Gastrocnemius medialis (tissue), 4 donors: ENCODE data around the gene TRIM31.

Source experiments
- CTCF ChIP-seq, 5 experiments: fragments of 450-650 bp in 3 of 5; fragments of 200-600 bp in 2 of 5; sonication (generic) in 2 of 5; IDR thresholded peaks in 4 of 5; conservative IDR thresholded peaks in 1 of 5; 1 replicate in 4 of 5; 2 replicates in 1 of 5; pipeline ENCODE4 v1.5.1; 2016 to 2019; ENCODE audit warnings: antibody characterized with exemption in 5 of 5, mild to moderate bottlenecking in 3 of 5, moderate library complexity in 3 of 5
- POLR2A ChIP-seq, 2 donors: fragments of 450-650 bp; IDR thresholded peaks; one replicate each; pipeline ENCODE4 v1.6.1; 2017; ENCODE audit warnings: antibody characterized with exemption in 2 of 2, mild to moderate bottlenecking in 2 of 2, moderate library complexity in 2 of 2

- TF ChIP-seq POLR2A (IDR thresholded peaks at IDR 0.05): no peak
- TF ChIP-seq CTCF (IDR thresholded peaks at IDR 0.05 in 4 of 5, conservative IDR thresholded peaks at IDR 0.05 in 1 of 5): no peak
Observed at GRCh38 chr6:30131947-30132497, 19.1 kb upstream of the TRIM31 start.
